WTC11 (cell line): Measurements from ENCODE around the gene ZNF689.

Experiments used
- ATF1 ChIP-seq: sonication (generic); formaldehyde crosslinking; IDR thresholded peaks from 2 replicates; pipeline ENCODE4 v1.8.1; 2023; ENCODE audit warnings: mild to moderate bottlenecking, moderate library complexity, missing genetic modification reagents
- ATF2 ChIP-seq: sonication (generic); formaldehyde crosslinking; IDR thresholded peaks from 2 replicates; pipeline ENCODE4 v1.8.1; 2022; ENCODE audit warnings: low read depth, missing genetic modification reagents, borderline replicate concordance
- ELF4 ChIP-seq: sonication (generic); formaldehyde crosslinking; IDR thresholded peaks from 2 replicates; pipeline ENCODE4 v1.8.1; 2022; ENCODE audit warnings: low read depth, mild to moderate bottlenecking, moderate library complexity, missing genetic modification reagents
- EMX1 ChIP-seq: fragments of 250-450 bp; sonication (Bioruptor Pico); IDR thresholded peaks from 2 replicates; pipeline ENCODE4 v1.8.0; 2021; ENCODE audit warnings: mild to moderate bottlenecking
- MAX ChIP-seq: sonication (generic); formaldehyde crosslinking; IDR thresholded peaks from 2 replicates; pipeline ENCODE4 v1.8.0; 2022; ENCODE audit warnings: mild to moderate bottlenecking, missing genetic modification reagents
- MYBL2 ChIP-seq: sonication (generic); formaldehyde crosslinking; IDR thresholded peaks from 2 replicates; pipeline ENCODE4 v1.8.1; 2023; ENCODE audit warnings: mild to moderate bottlenecking, moderate library complexity, missing genetic modification reagents
- SP1 ChIP-seq: sonication (generic); formaldehyde crosslinking; conservative IDR thresholded peaks from 2 replicates; pipeline ENCODE4 v1.8.1; 2022; ENCODE audit warnings: missing genetic modification reagents
- TP53 ChIP-seq: sonication (generic); formaldehyde crosslinking; IDR thresholded peaks from 2 replicates; pipeline ENCODE4 v1.8.1; 2023; ENCODE audit warnings: mild to moderate bottlenecking, missing genetic modification reagents
- ZBTB21 ChIP-seq: sonication (generic); formaldehyde crosslinking; IDR thresholded peaks from 2 replicates; pipeline ENCODE4 v1.8.1; 2023; ENCODE audit warnings: mild to moderate bottlenecking, missing genetic modification reagents, borderline replicate concordance
- ZNF423 ChIP-seq: fragments of 250-450 bp; sonication (Bioruptor Pico); IDR thresholded peaks from 2 replicates; pipeline ENCODE4 v2.1.2; 2022; ENCODE audit warnings: mild to moderate bottlenecking, moderate library complexity
- TF ChIP-seq, protein P1 (sequence below): fragments of 200-600 bp; IDR thresholded peaks from 2 replicates; pipeline ENCODE4 v1.8.0; 2022; ENCODE audit warnings: antibody characterized with exemption

DNA sequence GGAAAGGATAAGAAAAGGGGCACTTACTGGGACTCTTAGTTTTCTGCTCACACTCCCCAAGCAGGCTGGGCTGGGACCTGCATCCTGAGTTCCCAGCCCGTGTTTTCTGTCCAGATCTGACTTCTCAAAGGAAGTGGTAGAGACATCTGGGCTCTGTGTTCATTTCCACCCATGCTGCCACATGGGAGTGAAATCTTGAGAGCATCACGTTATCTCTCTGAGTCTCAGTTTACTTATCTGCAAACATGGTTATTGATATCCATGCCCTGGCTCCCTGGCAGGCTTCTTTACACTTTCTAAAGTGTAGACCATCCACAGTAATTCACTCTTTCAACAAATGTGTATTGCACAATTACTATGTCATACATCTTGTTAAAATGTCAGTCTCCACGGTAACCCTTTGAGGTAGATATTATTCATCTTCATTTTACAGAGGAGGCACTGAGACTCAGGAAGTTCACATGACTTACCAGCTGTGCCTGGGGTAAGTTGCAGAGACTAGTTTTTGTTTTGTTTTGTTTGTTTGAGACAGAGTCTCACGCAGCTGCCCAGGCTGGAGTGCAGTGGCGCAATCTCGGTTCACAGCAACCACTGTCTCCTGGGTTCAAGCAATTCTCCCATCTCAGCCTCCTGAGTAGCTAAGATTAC lies 42.1 kb downstream of the ZNF689 start:
- TF ChIP-seq TP53 (CRISPR knock-in tag) (no peak), SP1 (CRISPR knock-in tag) (no peak), ATF1 (CRISPR knock-in tag) (no peak), MAX (CRISPR knock-in tag) (no peak), ATF2 (CRISPR knock-in tag) (no peak), ELF4 (CRISPR knock-in tag) (no peak), ZNF423 (no peak), ZBTB21 (CRISPR knock-in tag) (no peak), MYBL2 (CRISPR knock-in tag) (no peak), EMX1 (CRISPR knock-in tag) (no peak)
- TF ChIP-seq, protein P1, sequence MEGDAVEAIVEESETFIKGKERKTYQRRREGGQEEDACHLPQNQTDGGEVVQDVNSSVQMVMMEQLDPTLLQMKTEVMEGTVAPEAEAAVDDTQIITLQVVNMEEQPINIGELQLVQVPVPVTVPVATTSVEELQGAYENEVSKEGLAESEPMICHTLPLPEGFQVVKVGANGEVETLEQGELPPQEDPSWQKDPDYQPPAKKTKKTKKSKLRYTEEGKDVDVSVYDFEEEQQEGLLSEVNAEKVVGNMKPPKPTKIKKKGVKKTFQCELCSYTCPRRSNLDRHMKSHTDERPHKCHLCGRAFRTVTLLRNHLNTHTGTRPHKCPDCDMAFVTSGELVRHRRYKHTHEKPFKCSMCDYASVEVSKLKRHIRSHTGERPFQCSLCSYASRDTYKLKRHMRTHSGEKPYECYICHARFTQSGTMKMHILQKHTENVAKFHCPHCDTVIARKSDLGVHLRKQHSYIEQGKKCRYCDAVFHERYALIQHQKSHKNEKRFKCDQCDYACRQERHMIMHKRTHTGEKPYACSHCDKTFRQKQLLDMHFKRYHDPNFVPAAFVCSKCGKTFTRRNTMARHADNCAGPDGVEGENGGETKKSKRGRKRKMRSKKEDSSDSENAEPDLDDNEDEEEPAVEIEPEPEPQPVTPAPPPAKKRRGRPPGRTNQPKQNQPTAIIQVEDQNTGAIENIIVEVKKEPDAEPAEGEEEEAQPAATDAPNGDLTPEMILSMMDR: no peak
